Globus pallidus (tissue), 1 donor: ENCODE data around the gene C11orf86.
"Not testable (repeated sequence)": the region's sequence is repeated elsewhere in the genome, so short reads cannot be mapped to it uniquely, and the experiment has no call there.

Source experiments
- DNase-seq: peaks from one replicate; pipeline ENCODE4 v3.0.0-alpha.2; 2015; ENCODE audit warnings: low spot score

Gene C11orf86

GRCh38 chr11:66967670-66968425 lies 7.3 kb upstream of the C11orf86 start:
- no peak for DNase-seq

DNA sequence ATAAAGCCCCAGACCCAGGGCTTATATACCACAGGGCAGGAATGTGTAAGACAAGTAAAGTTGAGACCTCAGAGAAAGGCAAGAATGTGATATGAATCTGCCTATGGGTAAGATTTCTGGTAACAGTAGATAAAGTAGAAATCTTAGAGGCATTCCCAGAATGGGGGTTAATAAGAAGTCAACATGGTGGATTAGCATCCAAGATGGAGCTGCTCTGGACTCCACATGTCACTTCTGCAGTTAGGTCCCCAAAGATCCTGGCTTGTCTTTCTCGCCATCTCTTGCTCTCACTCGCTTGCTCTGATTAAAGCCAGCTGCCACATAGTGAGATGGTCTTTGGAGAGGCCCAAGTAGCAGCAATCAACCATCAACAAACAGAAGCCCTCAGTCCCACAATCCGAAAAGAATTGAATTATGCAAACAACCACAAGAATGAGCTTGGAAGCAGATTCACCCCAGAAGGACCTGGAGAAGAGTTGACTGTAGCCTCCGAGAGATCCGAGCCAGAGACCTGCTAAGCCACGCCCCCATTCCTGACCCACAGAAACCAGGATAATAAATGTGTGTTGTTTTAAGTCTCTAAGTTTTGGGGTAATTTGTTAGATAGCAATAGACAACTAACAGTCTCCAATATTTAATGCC lies 5.4 kb upstream of the C11orf86 start:
- DNase-seq = no peak

DNA sequence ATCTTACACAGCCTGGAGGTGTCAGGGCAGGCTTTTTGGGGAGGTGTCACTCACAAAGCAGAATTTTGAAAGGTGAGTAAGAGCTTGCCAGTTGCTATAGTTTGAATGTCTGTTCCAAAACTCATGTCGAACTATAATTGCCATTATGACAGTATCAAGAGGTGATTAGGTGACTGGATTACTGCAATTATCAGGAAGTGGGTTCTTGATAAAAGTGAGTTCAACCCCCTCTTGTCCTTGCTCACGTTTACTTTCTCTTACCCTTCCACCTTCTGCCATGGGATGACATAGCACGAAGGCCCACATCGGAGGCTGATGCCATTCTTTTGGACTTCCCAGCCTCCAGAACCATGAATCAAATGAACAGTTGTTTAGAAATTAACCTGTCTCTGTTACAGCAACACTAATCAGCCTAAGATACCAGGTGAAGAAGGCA lies 4.7 kb upstream of the C11orf86 start:
- DNase-seq = no peak

- no peak for DNase-seq
These were observed 4.2 kb upstream of the C11orf86 start for GRCh38 chr11:66970807-66971442.

- no peak for DNase-seq
These were observed 3.6 kb upstream of the C11orf86 start for GRCh38 chr11:66971488-66971887.

DNA sequence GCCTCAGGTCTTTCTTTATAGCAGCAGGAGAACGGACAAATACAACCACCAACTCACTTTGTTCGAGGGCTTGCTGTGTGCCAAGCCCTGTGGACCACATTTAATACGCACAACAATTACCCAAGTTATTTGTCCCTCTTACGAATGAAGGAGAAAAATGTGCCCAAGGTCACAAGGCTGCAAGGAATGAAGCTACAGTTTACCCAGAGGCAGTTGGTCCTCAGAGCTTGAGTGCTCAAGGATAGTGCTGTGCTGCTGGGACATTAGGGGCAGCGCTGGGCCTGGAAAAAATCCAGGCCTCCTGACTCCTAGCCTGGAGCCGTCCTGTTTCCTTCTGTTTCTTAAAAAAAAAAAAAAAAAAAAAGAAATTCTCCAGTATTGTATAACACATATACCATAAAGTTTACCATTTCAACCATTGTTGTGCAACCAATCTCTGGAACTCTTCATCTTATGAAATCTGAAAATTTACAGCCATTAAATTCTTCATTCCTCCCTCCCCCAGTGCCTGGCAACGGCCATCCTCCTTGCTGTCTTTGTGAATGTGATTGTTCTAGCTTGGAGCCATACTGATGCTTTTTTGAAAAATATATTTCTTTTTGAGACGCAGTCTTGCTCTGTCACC lies 1.0 kb upstream of the C11orf86 start:
- no peak for DNase-seq

DNA sequence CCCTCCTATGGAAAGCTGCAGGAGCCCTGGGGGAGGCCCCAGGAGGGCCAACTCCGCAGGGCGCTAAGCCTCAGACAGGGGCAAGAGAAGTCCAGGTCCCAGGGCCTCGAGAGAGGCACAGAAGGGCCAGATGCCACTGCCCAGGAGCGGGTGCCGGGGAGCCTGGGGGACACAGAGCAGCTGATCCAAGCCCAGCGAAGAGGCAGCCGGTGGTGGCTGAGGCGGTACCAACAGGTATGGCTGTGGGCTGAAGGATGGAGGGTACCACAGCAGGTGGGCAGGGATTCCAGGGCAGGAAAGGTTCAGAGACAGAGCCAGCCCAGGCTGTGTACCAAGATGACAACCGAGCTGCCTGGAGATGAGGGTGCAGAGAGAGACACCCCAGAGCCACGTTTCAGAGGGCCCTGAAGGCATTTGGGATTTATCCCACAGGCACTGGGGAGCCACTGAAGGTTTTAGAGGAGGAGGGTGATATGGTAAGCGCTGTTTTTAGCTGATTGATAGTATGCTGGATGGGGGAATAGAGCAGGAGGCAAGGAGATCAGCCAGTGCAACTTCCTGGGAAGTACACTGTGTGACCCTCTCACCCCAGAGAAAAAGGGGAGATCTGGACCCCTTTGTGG lies 412 bp downstream of the C11orf86 start:
- DNase-seq = no peak

DNA sequence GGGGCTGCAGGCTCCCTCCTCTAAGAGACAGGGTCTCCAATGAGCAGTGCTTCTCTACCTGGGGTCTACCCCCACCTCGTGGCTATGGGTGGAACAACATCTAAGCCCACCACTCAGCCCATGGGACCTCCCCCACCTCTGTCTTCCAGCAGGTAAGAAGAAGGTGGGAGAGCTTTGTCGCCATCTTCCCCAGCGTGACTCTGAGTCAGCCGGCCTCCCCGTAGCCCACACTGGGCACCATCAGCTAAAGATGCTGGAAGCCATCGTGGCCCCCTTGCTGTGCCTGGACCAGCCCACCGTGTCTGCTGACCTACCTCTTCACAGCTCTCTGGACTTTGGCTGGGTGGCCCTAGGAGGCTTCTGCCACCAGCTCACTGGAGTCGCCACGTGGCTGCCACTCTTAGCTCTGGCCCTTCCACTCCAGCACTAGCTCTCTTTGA lies 944 bp downstream of the C11orf86 start:
- no peak for DNase-seq

- no peak for DNase-seq
These were observed 1.8 kb downstream of the C11orf86 start for GRCh38 chr11:66976925-66977324.

GRCh38 chr11:66978229-66978628 lies 3.1 kb downstream of the C11orf86 start:
- no peak for DNase-seq

DNA sequence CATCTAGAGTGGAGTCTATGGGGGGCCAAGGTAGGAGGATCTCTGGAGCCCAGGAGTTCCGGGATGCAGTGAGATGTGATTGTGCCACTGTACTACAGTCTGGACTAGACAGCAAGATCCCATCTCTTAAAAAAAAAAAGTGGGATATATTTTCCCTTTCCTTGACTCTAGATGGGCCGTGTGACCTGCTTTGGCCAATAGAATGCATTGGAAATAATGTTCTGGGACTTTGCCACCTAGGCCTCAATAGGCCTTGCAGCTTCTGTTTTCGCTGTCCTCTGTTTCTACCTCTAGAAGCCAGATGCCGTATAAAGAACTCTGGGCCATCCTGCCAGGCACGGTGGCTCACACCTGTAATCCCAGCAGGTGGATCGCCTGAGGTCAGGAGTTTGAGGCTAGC lies 3.6 kb downstream of the C11orf86 start:
- no peak for DNase-seq

- DNase-seq = no peak
These were observed 4.4 kb downstream of the C11orf86 start for GRCh38 chr11:66979336-66979980.

- DNase-seq = peak; percentile 42
These were observed 7.0 kb downstream of the C11orf86 start for GRCh38 chr11:66981976-66982578.

- no peak for DNase-seq
These were observed 8.3 kb downstream of the C11orf86 start for GRCh38 chr11:66983275-66983924.

- DNase-seq = no peak
These were observed 10.5 kb downstream of the C11orf86 start for GRCh38 chr11:66985508-66986177.

DNA sequence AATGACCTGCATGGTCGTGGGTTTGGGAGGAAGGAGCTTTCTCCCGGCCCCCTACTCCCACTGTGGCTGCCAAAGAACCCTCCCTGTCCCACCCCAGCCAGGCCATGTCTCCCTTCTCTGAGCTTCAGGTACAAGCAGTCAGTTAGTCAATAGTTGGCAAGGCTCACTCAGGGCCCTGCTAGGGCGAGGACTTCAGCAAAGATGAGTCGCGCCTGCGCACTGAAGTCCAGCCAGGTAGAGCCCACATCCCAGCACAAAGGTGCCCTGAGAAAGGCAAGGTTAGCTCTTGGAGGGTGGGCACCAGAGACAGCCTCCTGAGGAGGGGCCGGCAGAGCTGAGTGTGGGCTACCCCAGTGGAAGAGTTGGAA lies 11.1 kb downstream of the C11orf86 start:
- no peak for DNase-seq

- DNase-seq = no peak
These were observed 12.1 kb downstream of the C11orf86 start for GRCh38 chr11:66987158-66987620.

DNA sequence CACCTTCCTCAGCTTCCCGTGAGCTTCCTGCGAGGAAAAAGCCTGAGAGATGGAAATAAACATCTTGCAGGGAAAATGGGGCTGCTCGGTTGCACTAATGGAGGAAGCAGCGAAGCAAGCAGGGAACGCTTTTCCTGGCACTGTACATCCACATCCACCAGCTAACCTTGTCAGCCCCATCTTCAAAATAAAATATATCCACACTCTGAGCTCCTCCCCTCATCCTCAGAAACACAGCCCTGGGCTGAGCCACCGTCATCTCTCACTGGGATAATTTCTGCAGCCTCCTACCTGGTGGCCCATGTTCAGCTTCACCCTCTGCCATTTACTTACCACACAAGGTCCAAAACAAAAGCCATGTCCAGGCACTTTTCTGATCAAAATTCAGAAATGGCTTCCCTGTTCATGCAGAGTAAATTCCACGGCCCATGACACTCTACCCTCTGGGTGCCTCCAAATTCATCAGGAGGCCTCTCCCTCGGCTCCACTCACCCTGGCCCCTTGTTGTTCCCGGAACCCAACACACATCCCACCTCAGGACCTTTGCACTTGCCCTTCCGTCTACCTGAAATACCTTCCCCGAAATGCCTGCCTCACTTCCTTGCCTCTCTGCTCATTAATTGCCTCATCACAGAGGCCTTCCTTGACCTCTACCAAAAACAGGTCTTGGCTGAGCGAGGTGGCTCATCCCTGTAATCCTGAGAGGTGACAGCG lies 13.0 kb downstream of the C11orf86 start:
- no peak for DNase-seq

DNA sequence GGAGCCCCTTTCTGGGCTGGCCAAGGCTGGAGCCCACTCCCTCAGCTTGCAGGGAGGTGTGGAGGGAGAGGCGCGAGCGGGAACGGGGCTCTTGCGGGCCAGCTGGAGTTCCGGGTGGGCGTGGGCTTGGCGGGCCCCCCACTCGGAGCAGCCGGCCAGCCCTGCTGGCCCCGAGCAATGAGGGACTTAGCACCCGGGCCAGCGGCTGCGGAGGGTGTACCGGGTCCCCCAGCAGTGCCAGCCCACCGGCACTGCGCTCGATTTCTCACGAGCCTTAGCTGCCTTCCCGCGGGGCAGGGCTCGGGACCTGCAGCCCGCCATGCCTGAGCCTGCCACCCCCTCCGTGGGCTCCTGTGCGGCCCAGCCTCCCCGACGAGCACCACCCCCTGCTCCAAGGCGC lies 13.6 kb downstream of the C11orf86 start:
- DNase-seq = not testable (repeated sequence)
